Tibial nerve (tissue), 4 donors: ENCODE data around the gene TMEFF2. TPM values are rescaled to one million over a fixed set of nuclear protein-coding genes. Genes with fewer than 3 reads are reported as not detected.
A peak's percentile ranks its signal among the peaks of the same experiment; 100 is the strongest.
"Not testable (repeated sequence)": the region's sequence is repeated elsewhere in the genome, so short reads cannot be mapped to it uniquely, and the experiment has no call there.

Experiments
- DNase-seq, 2 donors: peaks; one replicate each; pipeline ENCODE4 v3.0.0-alpha.2; 2019; ENCODE audit warnings: low spot score in 2 of 2
- H3K27ac ChIP-seq, 4 donors: fragments of 200-600 bp; sonication (generic) in 3 of 4; one replicate each; pipeline ENCODE4 v1.5.1; 2017 to 2019; ENCODE audit warnings: mild to moderate bottlenecking in 1 of 4
- H3K27me3 ChIP-seq, 2 donors: fragments of 200-600 bp; sonication (generic) in 1 of 2; one replicate each; pipeline versions ENCODE4 v1.5.1 to v1.6.0; 2017 to 2019
- H3K36me3 ChIP-seq, 3 donors: fragments of 200-600 bp; sonication (generic); one replicate each; pipeline ENCODE4 v1.5.1; 2018 to 2019
- H3K4me1 ChIP-seq, 4 donors: fragments of 200-600 bp; sonication (generic) in 3 of 4; one replicate each; pipeline ENCODE4 v1.5.1; 2017 to 2019
- H3K4me3 ChIP-seq, 4 donors: fragments of 200-600 bp; sonication (generic) in 3 of 4; one replicate each; pipeline ENCODE4 v1.5.1; 2017 to 2019; ENCODE audit warnings: mild to moderate bottlenecking in 1 of 4, moderate library complexity in 1 of 4
- H3K9me3 ChIP-seq, 4 donors: fragments of 200-600 bp; sonication (generic) in 3 of 4; one replicate each; pipeline ENCODE4 v1.5.1; 2017 to 2019
- EP300 ChIP-seq, 2 donors: sonication (generic); formaldehyde crosslinking; IDR thresholded peaks; one replicate each; pipeline ENCODE4 v1.6.1; 2017; ENCODE audit warnings: antibody characterized with exemption in 2 of 2, mild to moderate bottlenecking in 1 of 2
- POLR2A ChIP-seq, 2 donors: fragments of 450-650 bp; IDR thresholded peaks; one replicate each; pipeline ENCODE4 v1.6.1; 2017; ENCODE audit warnings: antibody characterized with exemption in 2 of 2, mild to moderate bottlenecking in 2 of 2, moderate library complexity in 2 of 2
- WGBS, 2 donors: methylation state at CpG; one replicate each; pipeline ENCODE4 v1.1.5; 2018; 5-methylcytosine and 5-hydroxymethylcytosine counted together
- total RNA-seq, 4 donors: library from RNA; depleted of rRNA; stranded (reverse); fragments of >200 nt; gene quantifications; one replicate each; pipeline ENCODE4 v1.1.0, GENCODE V29; 2016
- TF ChIP-seq, protein P1 (sequence below), 5 experiments: fragments of 200-600 bp in 3 of 5; fragments of 450-650 bp in 2 of 5; sonication (generic) in 3 of 5; IDR thresholded peaks; one replicate each; pipeline ENCODE4 v1.5.1; 2016 to 2019; ENCODE audit warnings: antibody characterized with exemption in 5 of 5, mild to moderate bottlenecking in 3 of 5, moderate library complexity in 2 of 5

TMEFF2 gene
- total RNA-seq, 4 donors from 2014 or later = not detected

GRCh38 chr2:191927319-191927867 is 267.3 kb downstream of the TMEFF2 start:
- Histone ChIP-seq H3K36me3 (no peaks in the 10 kb centered on the region), H3K9me3 (no peaks in the 10 kb centered on the region), H3K4me3 (no peak overlapping the region), H3K4me1 (peaks cover 0 to 16% (median 4%) of the 10 kb centered on the region in 4 donors), H3K27me3 (no peaks in the 10 kb centered on the region), H3K27ac (peak overlapping the region in 2 of 4 donors; percentile 58 to 64)
- DNase-seq = peak in 1 of 2 donors; percentile 75
- TF ChIP-seq, protein P1, sequence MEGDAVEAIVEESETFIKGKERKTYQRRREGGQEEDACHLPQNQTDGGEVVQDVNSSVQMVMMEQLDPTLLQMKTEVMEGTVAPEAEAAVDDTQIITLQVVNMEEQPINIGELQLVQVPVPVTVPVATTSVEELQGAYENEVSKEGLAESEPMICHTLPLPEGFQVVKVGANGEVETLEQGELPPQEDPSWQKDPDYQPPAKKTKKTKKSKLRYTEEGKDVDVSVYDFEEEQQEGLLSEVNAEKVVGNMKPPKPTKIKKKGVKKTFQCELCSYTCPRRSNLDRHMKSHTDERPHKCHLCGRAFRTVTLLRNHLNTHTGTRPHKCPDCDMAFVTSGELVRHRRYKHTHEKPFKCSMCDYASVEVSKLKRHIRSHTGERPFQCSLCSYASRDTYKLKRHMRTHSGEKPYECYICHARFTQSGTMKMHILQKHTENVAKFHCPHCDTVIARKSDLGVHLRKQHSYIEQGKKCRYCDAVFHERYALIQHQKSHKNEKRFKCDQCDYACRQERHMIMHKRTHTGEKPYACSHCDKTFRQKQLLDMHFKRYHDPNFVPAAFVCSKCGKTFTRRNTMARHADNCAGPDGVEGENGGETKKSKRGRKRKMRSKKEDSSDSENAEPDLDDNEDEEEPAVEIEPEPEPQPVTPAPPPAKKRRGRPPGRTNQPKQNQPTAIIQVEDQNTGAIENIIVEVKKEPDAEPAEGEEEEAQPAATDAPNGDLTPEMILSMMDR (IDR thresholded peaks at IDR 0.05) = no peak
- TF ChIP-seq POLR2A (IDR thresholded peaks at IDR 0.05) = no peak
- TF ChIP-seq EP300 (IDR thresholded peaks at IDR 0.05) = peak in 1 of 2 donors; percentile 19
- 18 to 30% methylated on average over 4 of the region's 4 CpGs for WGBS, 2 donors

GRCh38 chr2:191926671-191927070 is 268.1 kb downstream of the TMEFF2 start:
- TF ChIP-seq, protein P1 (IDR thresholded peaks at IDR 0.05) = no peak
- TF ChIP-seq POLR2A (IDR thresholded peaks at IDR 0.05) = no peak
- TF ChIP-seq EP300 (IDR thresholded peaks at IDR 0.05) = no peak

GRCh38 chr2:191923652-191923997 is 271.1 kb downstream of the TMEFF2 start:
- no peak overlapping the region for H3K4me3 ChIP-seq
- TF ChIP-seq, protein P1 (IDR thresholded peaks at IDR 0.05) = no peak
- TF ChIP-seq POLR2A (IDR thresholded peaks at IDR 0.05) (no peak), EP300 (IDR thresholded peaks at IDR 0.05) (no peak)
- H3K4me1 ChIP-seq = peaks cover 0 to 16% (median 4%) of the 10 kb centered on the region in 4 donors
- no peak overlapping the region for H3K27ac ChIP-seq
- H3K9me3 ChIP-seq = peaks cover 0 to 4% (median 0%) of the 10 kb centered on the region in 4 donors
- no peaks in the 10 kb centered on the region for H3K36me3 ChIP-seq
- no peaks in the 10 kb centered on the region for H3K27me3 ChIP-seq
- no peak for DNase-seq

More at GRCh38 chr2:191926671-191927070, 268.1 kb downstream of the TMEFF2 start:
- DNase-seq = no peak
- WGBS, 2 donors = 49 to 97% methylated on average over 1 of the region's 1 CpG
- H3K9me3 ChIP-seq = peaks cover 0 to 2% (median 0%) of the 10 kb centered on the region in 4 donors
- no peaks in the 10 kb centered on the region for H3K27me3 ChIP-seq
- no peaks in the 10 kb centered on the region for H3K36me3 ChIP-seq
- H3K4me1 ChIP-seq = peaks cover 0 to 16% (median 4%) of the 10 kb centered on the region in 4 donors
- H3K27ac ChIP-seq = no peak overlapping the region
- H3K4me3 ChIP-seq = no peak overlapping the region

DNA sequence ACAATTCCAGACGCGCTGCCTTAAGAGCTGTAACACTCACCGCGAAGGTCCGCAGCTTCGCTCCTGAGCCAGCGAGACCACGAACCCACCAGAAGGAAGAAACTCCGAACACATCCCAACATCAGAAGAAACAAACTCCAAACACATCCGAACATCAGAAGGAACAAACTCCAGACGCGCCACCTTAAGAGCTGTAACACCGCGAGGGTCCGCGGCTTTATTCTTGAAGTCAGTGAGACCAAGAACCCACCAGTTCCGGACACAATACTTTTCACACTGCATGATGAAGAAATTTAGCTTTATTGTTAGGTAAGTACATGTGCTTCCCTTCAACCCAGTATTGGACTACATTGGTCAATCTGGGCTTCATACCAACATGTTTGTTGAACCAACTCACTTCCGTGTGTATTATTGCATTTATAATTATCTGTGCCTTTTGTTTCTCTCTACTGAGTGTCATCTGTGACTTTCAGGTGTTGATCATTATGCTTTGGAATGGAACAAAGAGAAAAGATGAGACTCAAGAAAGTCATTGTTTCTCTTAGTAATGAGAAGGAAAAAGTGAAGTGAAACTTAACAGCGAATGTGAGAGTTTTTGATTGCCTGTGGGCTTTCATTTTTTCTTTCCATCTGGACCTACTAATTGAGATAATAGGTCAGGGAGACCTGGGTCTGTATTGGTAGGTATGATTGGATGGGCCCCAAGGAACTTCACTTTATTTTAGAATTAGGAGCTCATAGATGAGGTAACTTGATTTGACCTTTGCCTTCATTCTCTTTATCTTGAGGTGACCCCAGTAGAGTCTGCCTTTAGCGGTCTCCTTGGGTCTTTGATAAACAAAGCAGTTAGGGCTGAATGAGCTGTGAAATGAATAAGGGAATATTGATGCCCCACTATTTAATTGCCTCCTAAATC is 271.7 kb downstream of the TMEFF2 start:
- H3K4me3 ChIP-seq = no peak overlapping the region
- WGBS, 2 donors = 94 to 97% methylated on average over 20 of the region's 20 CpGs
- DNase-seq = no peak
- peaks cover 0 to 11% (median 4%) of the 10 kb centered on the region in 4 donors for H3K4me1 ChIP-seq
- H3K9me3 ChIP-seq = peaks cover 0 to 4% (median 0%) of the 10 kb centered on the region in 4 donors
- no peaks in the 10 kb centered on the region for H3K36me3 ChIP-seq
- no peaks in the 10 kb centered on the region for H3K27me3 ChIP-seq
- no peak overlapping the region for H3K27ac ChIP-seq
- TF ChIP-seq, protein P1 (IDR thresholded peaks at IDR 0.05) = no peak
- TF ChIP-seq EP300 (IDR thresholded peaks at IDR 0.05) (no peak), POLR2A (IDR thresholded peaks at IDR 0.05) (no peak)

DNA sequence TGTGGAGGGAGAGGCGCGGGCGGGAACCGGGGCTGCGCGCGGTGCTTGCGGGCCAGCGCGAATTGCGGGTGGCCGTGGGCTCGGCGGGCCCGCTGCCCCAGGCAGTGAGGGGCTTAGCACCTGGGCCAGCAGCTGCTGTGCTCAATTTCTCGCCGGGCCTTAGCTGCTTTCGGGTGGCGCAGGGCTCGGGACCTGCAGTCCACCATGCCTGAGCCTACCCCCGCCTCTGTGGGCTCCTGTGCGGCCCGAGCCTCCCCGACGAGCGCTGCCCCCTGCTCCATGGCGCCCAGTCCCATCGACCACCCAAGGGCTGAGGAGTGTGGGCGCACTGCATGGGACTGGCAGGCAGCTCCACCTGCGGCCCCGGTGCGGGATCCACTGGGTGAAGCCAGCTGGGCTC is 273.1 kb downstream of the TMEFF2 start:
- H3K27me3 ChIP-seq, H3K9me3 ChIP-seq, H3K27ac ChIP-seq, H3K4me3 ChIP-seq, H3K4me1 ChIP-seq, DNase-seq, H3K36me3 ChIP-seq: not testable (repeated sequence)
- WGBS, 2 donors = 97% methylated on average over 23 to 26 of the region's 32 CpGs
